Measurements from ENCODE around the gene BHLHE23.
A peak's percentile ranks its signal among the peaks of the same experiment; 100 is the strongest.

The BHLHE23 gene

DNA sequence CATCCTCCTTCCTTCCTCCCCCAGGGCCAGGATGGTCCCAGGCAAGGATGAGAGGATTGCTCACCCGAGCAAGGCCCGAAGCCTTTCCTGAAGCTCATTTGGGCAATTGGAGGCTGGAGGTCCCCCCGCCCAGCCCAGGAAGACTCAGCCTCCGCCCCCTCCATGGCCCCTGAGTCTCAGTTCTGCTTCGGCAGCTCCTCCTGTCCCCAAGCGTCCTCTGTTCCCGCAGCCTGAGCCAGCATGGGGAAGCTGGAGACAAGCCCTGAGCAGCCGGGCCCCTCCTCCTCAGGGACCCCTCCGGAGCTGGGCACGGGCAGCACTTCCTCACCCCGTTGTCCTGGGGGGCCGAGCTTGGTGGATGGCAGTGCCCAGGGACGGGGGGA is 28.2 kb downstream of the BHLHE23 start:
- Histone ChIP-seq H3K4me3 (no peak overlapping the region), H3K27ac (no peak overlapping the region)

DNA sequence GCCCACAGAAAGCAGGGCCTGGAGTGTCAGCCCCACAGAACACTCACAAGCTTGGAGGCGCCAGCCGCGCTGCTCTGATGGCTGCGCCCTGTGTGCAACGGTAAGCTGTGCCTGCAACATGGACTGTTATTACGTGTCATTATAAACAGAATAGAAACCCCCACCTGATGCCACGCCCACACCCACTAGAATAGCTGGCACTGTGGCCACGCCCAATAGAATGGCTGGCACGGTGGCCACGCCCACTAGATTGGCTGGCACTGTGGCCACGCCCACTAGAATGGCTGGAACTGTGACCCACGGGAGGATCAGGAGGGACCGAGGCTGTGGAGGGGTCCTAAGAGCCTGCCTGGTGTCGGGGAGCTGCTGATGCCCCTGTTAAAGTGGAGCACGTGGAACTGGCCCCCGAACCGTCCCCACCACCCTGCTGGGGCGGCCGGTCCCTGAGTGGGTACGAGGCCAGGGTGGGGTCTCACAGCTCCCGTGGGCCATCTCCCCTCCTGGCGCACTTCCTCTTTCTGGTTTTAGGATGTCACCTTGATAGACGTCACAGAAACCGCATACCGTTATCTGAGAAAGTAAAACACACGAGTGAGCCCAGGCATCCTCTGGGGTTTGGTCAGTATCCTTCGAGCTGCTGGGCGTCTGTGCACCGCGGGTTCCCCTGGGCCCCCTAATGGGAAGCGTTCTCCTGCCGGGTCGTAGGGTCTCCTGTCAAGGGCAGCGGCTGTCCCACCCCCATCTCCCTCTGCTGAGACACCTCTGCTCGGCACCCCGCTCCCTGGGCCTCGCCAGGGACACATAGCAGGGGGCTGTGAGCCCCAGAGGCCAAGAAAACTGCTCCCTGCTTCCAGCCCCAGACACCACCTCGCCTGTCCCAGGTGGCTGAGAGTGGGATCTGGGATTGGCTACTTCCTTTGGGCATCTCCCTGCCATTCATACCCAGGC is 28.9 kb downstream of the BHLHE23 start:
- peak overlapping the region in 2 of 7 experiments; percentile 4 to 8 for H3K4me3 ChIP-seq
- H3K27ac ChIP-seq, result peak overlapping the region in 2 of 21 experiments; percentile 27 to 42

DNA sequence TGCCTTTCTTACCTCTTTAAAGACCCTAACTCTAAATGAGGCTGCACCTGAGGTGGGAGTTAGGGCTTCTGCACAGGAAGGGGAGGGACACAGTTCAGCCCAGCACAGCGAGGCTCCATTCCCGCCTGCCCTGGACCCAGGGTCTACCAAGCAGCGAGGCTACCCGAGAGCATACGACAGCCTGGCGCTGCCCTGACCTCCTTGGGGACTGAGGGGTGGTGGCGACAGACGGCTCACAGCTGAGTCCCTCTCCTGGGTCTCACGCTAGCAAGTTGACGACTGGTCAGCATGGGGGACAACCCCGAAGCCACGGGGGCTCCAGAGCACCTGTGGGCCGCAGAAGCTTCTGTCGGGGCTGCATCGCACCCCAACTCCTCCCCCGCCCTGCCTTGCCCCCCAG is 29.9 kb downstream of the BHLHE23 start:
- peak overlapping the region in 1 of 7 experiments; percentile 4 for H3K4me3 ChIP-seq
- H3K27ac ChIP-seq, result no peak overlapping the region

DNA sequence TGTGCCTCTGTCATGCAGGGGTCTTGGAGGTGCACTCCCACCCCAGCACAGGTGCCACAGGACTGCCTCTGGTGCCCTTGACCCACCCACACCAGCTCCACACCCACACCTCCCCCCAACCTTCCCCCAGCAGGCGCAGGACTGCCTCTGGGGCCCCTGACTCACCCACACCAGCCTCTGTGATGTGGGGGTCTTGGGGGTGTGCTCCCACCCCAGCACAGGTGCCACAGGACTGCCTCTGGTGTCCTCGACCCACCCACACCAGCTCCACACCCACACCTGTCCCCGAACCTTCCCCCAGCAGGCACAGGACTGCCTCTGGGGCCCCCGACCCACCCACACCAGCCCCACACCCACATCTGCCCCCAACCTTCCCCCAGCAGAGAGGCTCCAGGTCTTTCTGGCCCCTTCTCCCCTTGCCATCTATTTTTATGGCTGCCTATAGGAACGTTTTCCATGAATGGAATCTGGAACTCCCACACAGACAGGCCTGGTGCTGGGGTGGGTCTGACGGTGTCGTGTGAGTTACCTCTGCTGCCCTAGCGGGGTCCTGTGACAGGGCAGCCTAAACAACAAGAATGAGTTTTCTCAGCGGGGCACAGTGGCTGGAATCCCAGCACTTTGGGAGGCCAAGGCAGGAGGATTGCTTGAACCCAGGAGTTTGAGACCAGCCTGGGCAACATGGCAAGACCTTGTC is 30.8 kb downstream of the BHLHE23 start:
- Histone ChIP-seq H3K27ac (no peak overlapping the region), H3K4me3 (no peak overlapping the region)

- H3K27ac ChIP-seq, result no peak overlapping the region
- H3K4me3 ChIP-seq, result no peak overlapping the region
These were observed 31.5 kb downstream of the BHLHE23 start for GRCh38 chr20:62975251-62975760.

DNA sequence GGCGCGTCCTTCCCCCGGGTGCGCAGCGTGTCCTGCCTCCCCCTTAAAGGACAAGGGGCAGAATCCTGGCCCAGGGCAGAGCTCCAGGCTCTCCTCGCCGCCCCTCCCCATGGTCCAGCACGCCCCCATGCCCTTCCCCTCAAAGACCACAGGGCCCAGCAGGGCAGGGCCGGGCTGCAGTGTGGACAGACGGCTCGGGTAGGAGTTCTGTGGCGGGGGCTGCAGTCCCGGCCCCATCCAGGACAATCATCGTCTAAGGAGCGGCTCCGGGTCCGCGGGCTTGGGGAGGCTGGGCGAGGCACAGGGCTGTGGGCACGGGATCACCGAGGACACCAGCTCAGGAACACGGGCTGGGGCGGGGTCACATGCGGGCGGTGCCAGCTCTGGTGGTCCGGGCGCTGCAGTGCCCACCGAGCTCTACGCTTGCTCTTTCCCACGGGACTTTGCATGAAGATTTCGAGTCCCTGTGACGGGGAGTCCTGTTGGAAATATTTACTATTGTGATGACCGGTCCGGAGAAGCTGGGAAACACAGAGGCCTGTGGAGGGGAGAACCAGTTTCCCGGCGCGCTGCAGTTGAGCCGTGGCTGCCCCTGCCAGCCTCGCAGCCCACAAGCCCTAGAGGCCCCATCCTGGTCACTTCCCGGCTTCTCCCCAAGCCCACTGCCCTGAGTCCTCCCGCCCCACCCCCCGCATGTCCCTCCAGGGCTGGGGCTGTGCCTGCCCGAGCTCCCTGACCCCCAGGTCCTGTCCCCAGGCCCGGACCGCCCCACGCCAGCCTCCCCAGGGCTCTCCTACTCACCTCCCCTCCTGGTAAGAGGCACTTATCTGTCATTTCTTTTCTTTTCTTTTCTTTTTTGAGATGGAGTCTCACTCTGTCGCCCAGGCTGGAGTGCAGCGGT is 33.7 kb downstream of the BHLHE23 start:
- Histone ChIP-seq H3K27ac (no peak overlapping the region), H3K4me3 (no peak overlapping the region)

- Histone ChIP-seq H3K27ac (no peak overlapping the region), H3K4me3 (no peak overlapping the region)
These were observed 34.6 kb downstream of the BHLHE23 start for GRCh38 chr20:62971950-62972844.

DNA sequence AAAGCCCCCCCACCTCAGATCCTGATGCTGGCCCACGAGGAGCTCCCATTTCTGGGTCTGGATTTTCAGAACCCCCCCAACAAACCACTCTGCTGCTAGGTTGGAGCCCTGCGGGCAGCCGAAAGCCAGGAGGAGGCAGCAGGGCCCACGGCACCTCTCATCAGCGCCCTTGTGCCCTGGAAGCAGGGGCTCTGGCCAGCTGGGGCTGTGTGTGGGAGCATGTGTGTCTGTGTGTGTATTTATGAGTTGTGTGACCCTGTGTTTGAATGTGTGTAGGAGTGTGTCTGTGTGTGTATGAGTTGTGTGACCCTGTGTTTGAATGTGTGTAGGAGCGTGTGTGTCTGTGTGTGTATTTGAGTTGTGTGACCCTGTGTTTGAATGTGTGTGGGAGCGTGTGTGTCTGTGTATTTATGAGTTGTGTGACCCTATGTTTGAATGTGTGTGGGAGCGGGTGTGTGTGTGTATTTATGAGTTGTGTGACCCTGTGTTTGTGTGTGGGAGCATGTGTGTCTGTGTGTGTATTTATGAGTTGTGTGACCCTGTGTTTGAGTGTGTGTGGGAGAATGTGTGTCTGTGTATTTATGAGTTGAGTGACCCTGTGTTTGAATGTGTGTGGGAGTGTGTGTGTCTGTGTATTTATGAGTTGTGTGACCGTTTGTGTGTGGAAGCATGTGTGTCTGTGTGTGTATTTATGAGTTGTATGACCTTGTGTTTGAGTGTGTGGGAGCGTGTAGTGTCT is 35.4 kb downstream of the BHLHE23 start:
- H3K27ac ChIP-seq, result no peak overlapping the region

DNA sequence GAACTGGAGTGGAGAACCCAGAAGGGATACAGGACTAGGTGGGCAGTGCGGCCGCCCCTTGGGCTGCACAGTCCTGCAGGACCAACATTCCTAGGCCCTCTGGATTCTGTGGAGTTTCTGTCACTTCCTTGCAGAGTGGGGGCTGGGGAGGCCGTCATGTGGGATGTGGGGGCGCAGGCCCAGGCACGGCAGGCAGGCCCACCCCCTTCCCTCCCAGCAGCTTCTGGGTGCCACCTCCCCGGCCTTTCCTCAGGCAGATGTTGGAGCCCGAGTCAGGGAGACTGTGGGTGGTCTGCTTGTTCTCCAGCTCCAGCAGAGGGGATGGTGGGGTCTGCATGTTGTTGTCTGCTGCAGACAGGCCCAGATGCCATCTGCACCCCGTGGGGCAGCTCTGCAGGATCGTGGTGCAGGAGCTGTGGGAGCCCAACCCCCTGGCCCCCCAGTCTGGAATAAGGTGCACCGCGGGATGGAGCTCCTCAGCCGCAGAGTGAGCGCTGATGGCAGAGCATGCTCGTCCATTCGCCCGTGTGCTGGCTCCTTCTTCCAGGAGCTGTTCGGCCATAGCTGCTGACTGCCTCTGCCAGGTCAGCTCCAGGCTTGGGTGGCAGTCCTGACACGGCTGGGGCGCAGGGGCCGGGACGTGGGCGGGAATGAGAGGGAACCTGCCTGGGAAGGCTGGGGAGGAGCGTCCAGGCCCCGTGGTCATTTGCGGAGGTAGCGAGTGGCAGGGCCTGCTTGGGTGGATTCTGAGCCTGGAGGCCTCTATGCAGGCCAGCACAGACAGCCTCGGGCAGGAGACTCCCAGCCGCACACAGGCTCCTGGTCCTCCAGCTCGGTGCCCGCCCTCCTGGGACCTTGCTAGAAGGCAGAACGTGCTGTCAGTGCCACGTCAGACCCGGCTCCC is 36.2 kb downstream of the BHLHE23 start:
- H3K4me3 ChIP-seq, result no peak overlapping the region
- no peak overlapping the region for H3K27ac ChIP-seq

More for the DNA sequence above, 35.4 kb downstream of the BHLHE23 start:
- H3K4me3 ChIP-seq, result no peak overlapping the region

GRCh38 chr20:62969939-62970306 is 36.8 kb downstream of the BHLHE23 start:
- H3K4me3 ChIP-seq, result no peak overlapping the region
- H3K27ac ChIP-seq, result no peak overlapping the region

- Histone ChIP-seq H3K27ac (no peak overlapping the region), H3K4me3 (no peak overlapping the region)
These were observed 37.5 kb downstream of the BHLHE23 start for GRCh38 chr20:62969179-62969760.

GRCh38 chr20:62968378-62969178 is 38.2 kb downstream of the BHLHE23 start:
- no peak overlapping the region for H3K27ac ChIP-seq

DNA sequence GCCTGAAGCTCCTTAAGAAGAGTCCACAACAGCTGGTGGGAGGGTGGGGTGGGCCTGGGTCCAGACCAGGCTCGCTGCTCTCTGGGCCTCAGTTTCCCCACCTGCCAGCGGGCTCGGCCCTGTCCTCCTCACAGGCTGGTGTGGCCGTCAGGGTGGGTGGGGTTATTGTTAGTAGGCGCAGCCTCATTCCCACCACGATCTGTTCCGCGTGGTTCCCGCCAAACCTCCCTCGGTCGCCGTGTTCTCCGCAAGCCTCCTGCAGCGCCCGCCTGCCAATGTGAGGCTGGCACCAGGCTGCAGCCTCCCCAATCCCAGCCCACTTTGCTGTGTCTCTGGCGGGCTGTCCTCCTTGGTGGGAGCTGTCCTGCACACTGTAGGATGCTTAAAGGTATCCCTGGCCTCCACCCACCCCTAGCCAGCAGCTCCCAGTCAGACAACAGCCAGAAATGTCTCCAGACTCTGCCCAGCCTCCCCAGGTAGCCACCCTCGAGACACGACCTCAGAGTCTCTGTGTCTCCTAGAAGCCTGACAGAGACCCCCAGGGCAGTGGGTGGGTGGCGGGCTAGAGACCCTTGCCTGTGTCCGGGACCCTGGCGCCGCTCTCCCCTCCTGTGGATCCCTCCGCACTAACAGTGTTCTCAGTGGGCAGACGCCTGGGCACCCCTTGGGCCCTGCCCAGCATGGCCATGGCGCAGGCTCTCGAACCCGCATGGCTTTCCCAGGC is 39.0 kb downstream of the BHLHE23 start:
- no peak overlapping the region for H3K4me3 ChIP-seq
- no peak overlapping the region for H3K27ac ChIP-seq

More at GRCh38 chr20:62968378-62969178, 38.2 kb downstream of the BHLHE23 start:
- no peak overlapping the region for H3K4me3 ChIP-seq

DNA sequence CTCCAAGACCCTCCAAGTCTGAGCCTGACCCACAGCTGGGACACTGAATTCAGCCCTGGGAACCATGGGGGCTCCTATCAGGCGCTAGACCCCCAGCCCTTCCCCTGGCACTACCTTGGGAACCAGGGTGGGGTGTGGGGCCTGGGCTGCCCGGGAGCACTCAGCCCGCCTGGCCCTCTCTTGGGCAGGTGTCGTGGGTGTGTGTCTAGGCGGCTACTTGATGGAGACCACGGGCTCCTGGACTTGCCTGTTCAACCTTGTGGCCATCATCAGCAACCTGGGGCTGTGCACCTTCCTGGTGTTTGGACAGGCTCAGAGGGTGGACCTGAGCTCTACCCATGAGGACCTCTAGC is 39.6 kb downstream of the BHLHE23 start:
- Histone ChIP-seq H3K27ac (no peak overlapping the region), H3K4me3 (no peak overlapping the region)

All from skin epidermis (tissue), 12 donors.